ENCODE measurements around the gene MAGI2. TPM values are rescaled to one million over a fixed set of nuclear protein-coding genes. Genes with fewer than 3 reads are reported as not detected.
A peak's percentile ranks its signal among the peaks of the same experiment; 100 is the strongest.

MAGI2 gene
- total and polyA plus RNA-seq, 2 experiments from 2014 or later, result 16.8 to 24.7 TPM

DNA sequence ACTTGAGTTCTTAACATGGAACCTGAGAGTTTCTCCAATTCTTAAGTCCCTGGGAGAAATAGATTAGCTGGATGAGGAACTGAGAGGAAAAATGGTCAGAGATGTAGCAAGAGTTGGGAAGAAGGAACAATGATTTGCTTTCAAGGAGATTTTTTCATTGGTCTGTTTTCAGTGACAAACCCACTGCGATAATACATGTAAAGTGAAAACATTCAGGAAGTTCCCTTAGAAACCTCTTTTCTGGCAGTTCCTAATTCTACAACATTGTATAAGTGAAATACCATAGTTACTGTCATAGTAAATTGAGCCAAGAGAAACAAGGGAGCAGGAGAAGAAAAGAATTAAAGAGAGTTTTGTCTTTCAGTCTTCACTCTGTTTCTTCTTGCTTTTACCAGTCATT lies 12.1 kb upstream of the MAGI2 start:
- DNase-seq (ENCODE audit: low read depth in 1 of 2, low spot score in 1 of 2), result peak in 1 of 2 donors; percentile 19
- Histone ChIP-seq H3K36me3 (no peaks in the 10 kb centered on the region), H3K4me3 (no peak overlapping the region), H3K27ac (no peak overlapping the region), H3K9me3 (ENCODE audit: low read depth) (no peaks in the 10 kb centered on the region), H3K27me3 (no peaks in the 10 kb centered on the region), H3K4me1 (ENCODE audit: low read depth) (no peaks in the 10 kb centered on the region)
- TF ChIP-seq, protein P1, sequence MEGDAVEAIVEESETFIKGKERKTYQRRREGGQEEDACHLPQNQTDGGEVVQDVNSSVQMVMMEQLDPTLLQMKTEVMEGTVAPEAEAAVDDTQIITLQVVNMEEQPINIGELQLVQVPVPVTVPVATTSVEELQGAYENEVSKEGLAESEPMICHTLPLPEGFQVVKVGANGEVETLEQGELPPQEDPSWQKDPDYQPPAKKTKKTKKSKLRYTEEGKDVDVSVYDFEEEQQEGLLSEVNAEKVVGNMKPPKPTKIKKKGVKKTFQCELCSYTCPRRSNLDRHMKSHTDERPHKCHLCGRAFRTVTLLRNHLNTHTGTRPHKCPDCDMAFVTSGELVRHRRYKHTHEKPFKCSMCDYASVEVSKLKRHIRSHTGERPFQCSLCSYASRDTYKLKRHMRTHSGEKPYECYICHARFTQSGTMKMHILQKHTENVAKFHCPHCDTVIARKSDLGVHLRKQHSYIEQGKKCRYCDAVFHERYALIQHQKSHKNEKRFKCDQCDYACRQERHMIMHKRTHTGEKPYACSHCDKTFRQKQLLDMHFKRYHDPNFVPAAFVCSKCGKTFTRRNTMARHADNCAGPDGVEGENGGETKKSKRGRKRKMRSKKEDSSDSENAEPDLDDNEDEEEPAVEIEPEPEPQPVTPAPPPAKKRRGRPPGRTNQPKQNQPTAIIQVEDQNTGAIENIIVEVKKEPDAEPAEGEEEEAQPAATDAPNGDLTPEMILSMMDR (IDR thresholded peaks at IDR 0.05; ENCODE audit: low read depth, low read length), result no peak

DNA sequence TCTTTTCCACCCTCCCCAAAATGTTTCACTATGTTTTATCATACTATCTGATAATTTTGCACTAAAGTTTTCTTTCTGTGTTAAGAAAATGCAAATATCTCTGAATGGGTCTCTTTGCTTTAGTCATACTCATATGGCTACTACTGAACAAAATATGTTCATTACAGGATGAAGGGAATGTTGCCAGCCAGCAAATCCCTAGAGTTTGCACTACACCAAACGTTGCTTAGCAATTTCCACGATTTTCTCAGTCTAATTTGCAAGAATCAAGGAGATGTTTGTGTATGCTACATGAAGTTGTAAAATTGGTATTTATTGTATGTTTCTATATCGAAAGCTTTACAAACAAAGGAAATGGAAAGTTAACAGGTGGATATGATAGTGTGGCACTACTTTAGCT lies 10.6 kb upstream of the MAGI2 start:
- Histone ChIP-seq H3K4me1 (ENCODE audit: low read depth) (no peaks in the 10 kb centered on the region), H3K27me3 (no peaks in the 10 kb centered on the region), H3K27ac (no peak overlapping the region), H3K4me3 (no peak overlapping the region), H3K36me3 (peaks cover 3% of the 10 kb centered on the region), H3K9me3 (ENCODE audit: low read depth) (no peaks in the 10 kb centered on the region)
- DNase-seq (ENCODE audit: low read depth in 1 of 2, low spot score in 1 of 2), result no peak
- TF ChIP-seq, protein P1 (IDR thresholded peaks at IDR 0.05; ENCODE audit: low read depth, low read length), result no peak

- H3K27ac ChIP-seq, result no peak overlapping the region
- TF ChIP-seq, protein P1 (IDR thresholded peaks at IDR 0.05; ENCODE audit: low read depth, low read length), result no peak
- H3K4me3 ChIP-seq, result no peak overlapping the region
- no peaks in the 10 kb centered on the region for H3K4me1 ChIP-seq (ENCODE audit: low read depth)
- no peak for DNase-seq (ENCODE audit: low read depth in 1 of 2, low spot score in 1 of 2)
- H3K9me3 ChIP-seq (ENCODE audit: low read depth), result no peaks in the 10 kb centered on the region
- H3K36me3 ChIP-seq, result peaks cover 3% of the 10 kb centered on the region
- no peaks in the 10 kb centered on the region for H3K27me3 ChIP-seq
Measured at GRCh38 chr7:79462390-79462789, 8.9 kb upstream of the MAGI2 start.

DNA sequence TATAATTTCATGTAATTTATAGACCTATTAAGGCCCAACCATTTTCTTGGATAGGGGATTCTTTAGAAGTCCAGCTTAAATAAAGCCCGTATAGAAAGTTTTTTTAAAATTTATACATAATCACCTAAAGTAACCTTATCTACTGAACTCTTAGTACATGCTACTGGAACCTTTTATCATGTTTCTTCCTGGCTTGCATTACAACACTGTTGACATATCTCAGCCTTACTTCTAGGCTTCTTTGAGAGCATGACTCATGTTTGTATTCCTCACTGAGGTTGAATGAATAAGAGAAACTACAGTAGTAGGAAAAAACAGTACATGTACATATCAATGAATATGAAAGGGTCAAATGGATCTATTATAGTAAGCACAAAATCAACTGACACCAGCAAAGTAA lies 8.2 kb upstream of the MAGI2 start:
- no peaks in the 10 kb centered on the region for H3K27me3 ChIP-seq
- H3K4me1 ChIP-seq (ENCODE audit: low read depth), result no peaks in the 10 kb centered on the region
- H3K36me3 ChIP-seq, result peaks cover 3% of the 10 kb centered on the region
- DNase-seq (ENCODE audit: low read depth in 1 of 2, low spot score in 1 of 2), result peak in 1 of 2 donors; percentile 76
- no peak overlapping the region for H3K4me3 ChIP-seq
- no peaks in the 10 kb centered on the region for H3K9me3 ChIP-seq (ENCODE audit: low read depth)
- TF ChIP-seq, protein P1 (IDR thresholded peaks at IDR 0.05; ENCODE audit: low read depth, low read length), result no peak
- no peak overlapping the region for H3K27ac ChIP-seq

DNA sequence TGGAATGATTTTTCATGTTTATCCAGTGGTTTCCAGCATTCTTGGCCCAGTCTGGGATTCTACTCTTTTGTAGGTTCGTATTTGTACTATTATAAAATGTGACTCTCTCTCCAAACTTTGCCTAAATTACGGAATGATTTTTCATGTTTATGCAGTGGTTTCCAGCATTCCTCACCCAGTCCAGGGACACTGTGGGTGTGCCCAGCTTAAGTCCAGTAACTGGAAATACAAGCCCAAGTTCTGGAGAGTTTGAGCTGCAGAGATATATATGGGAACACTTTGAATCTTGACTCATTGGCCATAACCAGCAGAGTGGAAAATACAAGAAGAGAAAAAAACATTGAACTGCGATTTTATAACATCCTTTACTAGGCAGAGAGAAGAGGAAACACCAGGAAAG lies 5.9 kb upstream of the MAGI2 start:
- no peak for DNase-seq (ENCODE audit: low read depth in 1 of 2, low spot score in 1 of 2)
- Histone ChIP-seq H3K4me1 (ENCODE audit: low read depth) (no peaks in the 10 kb centered on the region), H3K4me3 (no peak overlapping the region), H3K9me3 (ENCODE audit: low read depth) (no peaks in the 10 kb centered on the region), H3K36me3 (peaks cover 3% of the 10 kb centered on the region), H3K27ac (no peak overlapping the region), H3K27me3 (peaks cover 12% of the 10 kb centered on the region)
- TF ChIP-seq, protein P1 (IDR thresholded peaks at IDR 0.05; ENCODE audit: low read depth, low read length), result no peak

- TF ChIP-seq, protein P1 (IDR thresholded peaks at IDR 0.05; ENCODE audit: low read depth, low read length), result no peak
- H3K9me3 ChIP-seq (ENCODE audit: low read depth), result no peaks in the 10 kb centered on the region
- no peaks in the 10 kb centered on the region for H3K4me1 ChIP-seq (ENCODE audit: low read depth)
- H3K36me3 ChIP-seq, result peaks cover 3% of the 10 kb centered on the region
- no peak overlapping the region for H3K4me3 ChIP-seq
- no peak overlapping the region for H3K27ac ChIP-seq
- DNase-seq (ENCODE audit: low read depth in 1 of 2, low spot score in 1 of 2), result no peak
- H3K27me3 ChIP-seq, result peaks cover 12% of the 10 kb centered on the region
Measured at GRCh38 chr7:79458796-79459195, 5.3 kb upstream of the MAGI2 start.

Data from cardiac muscle cell (in vitro differentiated cells and primary cell).